Cerebellar cortex (tissue), 1 donor: Measurements from ENCODE around the gene ROBO2.

Experiments used
- DNase-seq: peaks from one replicate; pipeline ENCODE4 v3.0.0-alpha.2; 2015; ENCODE audit warnings: low spot score

ROBO2 gene

DNA sequence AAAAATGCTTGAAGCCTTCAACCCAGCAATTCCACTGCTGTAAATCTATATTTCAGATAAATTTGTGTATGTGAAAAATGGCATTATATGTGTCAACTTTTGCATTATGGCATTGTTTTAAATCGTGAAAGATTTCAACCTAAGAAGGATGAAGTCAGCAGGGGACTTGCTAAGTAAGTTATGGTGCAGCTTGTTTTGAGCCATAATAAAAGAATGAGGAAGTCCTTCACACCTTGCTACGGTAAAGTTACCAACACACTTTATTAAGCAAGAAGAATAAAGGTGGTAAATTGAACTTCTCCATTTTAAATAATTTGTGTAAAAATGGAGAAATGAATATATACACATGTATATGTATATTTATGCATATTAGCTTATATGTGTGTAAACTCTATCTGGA, 371.4 kb downstream of the ROBO2 start:
- DNase-seq = no peak

DNA sequence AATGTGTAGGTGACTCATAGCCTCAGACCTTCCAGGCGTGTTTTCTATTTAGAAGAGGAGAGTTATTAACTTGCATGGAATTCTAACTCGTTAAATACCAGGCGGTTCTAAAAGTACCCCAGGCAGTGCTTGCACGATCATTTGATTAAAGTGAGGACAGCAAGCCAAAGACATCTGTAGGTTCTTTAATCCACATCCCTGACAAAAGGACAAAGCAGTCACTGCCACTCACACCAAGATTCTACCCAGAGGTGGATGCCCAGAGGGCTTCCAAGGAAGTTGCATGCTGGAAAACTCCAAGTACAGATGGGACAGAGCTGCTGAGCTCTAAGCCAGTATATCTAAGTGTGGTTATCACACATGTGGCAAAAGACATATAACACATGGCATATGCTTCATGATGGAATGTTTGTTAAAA, 372.1 kb downstream of the ROBO2 start:
- no peak for DNase-seq

DNA sequence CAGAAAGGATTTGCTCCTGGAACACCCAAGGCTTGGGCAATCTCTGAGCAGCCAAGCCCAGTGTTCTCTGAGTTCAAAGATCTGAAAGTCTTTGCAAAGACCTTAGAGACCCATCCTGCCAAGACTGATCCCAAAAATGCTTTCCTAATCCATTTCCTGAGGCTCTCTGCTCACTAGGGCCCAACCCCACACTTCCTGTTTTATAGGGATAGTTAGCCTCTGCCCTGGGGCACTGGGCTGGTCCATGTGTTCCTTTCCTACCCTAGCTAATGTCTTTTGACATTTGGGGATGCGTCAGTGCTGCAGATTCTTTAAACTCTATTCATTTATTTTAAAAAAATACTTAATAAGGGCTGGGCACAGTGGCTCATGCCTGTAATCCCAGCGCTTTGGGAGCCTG, 372.7 kb downstream of the ROBO2 start:
- DNase-seq = no peak

DNA sequence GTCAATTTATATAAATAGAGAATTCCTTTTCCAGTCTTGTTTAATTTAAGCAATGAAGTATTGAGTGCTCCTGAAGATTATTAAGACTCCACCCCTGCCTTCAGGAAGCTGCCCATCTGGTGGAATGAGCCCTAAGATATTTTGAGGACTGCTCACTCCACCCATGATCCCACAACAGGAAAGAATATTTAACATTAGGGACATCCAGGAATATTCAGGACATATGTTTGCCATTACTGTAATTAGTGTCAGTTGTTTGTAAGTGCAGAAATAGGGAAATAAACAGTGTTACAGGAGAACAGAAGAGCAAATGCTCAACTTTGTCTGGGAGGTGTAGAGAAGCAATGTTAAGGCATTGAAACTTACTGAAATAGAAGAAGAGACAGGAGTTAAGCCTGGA, 375.0 kb downstream of the ROBO2 start:
- no peak for DNase-seq

DNA sequence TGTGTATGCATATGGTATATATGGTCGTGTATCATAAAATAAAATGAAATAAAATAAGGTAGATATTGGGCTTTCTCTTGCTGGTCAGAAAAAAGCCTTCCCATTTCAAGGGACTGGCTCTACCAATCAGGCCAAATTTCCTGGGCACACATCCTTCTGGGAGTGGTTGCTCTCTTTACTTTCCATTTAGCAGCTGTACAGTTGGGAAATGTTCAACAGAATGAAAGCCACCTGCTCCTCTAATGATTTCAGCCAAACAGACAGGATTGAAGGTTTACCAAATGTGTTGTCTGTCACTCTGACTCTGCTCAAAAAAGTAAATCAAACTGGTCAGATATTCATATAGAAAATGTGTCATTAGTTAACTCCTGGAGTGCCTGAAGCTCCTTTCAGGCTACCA, 380.4 kb downstream of the ROBO2 start:
- peak; percentile 48 for DNase-seq

DNA sequence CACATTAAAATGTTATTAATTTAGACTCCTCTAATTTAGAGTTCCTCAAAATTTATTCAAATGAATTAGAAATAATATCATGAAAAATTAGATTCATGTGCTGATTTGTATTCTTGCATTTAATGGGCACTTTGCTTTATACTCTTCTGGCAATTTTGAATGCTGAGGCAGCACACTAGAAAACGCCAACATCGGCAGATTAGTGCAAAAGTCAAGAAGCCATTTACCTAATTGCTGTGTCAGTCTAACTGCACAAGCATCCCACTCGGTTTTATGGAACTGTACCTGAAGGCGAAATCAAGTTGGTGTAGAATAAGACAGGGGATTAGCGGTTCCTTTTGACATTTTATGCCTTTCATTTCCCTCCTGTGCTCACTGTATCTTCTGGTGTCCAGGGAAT, 382.0 kb downstream of the ROBO2 start:
- no peak for DNase-seq

DNA sequence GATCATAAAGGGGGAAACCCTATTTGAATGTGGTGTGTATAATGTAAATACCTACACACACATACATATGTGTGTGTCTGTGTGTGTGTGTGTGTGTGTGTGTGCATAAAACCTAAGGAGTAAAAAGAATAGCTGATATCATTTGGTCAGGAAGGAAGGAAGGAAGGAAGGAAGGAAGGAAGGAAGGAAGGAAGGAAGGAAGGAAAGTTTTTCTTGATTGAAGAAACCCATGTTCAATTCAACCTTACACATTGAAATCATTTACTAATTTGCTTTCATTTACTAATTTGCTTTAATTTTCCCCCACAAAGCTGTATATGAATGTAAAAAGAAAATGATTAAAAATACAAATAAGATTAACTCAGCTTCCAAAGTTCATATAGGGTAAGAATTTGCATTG, 386.6 kb downstream of the ROBO2 start:
- no peak for DNase-seq

DNA sequence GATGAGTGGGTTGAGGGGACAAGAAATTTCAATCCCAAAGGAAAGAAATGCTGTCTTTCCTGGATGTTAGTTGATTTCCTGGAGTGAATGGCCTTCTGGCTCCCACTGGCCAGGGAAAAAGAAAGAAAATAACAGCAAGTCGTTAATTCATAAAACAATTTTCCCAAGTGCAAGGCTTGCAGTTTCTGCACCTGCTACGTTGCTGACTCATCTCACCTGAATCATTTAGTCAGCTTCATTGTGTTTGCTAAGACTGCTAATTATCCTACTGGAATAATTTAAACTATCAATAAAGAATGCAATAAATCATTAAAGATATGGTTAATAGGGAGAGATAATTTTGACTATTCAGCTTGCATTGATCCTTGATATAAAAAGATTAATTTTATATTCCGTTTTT, 387.6 kb downstream of the ROBO2 start:
- no peak for DNase-seq

DNA sequence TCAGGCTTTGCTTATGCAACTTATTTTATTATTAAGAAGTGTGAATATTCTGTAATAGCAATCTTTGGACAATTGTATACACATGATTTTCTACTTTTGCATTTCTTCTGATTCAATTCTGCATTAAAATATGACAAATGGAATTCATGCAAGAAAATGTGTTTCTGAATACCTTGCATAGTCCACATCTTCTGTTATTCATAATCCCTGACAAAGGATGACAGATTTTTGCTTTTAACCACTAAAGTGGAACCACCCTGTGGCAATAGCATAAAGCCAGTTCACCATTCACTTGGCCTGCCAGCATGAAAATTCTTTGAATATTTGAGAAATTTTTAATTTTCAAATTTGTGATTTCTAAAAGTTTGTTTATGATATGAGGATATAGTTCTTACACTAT, 397.0 kb downstream of the ROBO2 start:
- no peak for DNase-seq

DNA sequence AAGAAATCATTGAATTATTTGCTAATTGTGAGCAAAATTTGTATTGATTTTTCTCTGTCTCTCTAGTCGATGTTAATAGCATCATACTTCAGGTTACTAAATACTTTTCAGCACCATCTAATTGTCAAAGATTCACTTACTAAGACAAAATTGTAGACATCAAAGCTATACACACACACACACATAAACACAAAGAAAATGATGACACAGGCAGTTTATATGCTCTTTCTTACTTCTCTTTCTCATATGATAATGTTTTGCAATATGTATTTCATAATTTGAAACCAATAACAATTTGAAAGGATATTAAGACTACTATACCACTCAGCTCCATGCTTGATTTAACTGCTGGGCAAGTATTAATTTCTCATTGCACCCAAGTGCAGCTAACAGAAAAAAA, 406.2 kb downstream of the ROBO2 start:
- no peak for DNase-seq

DNA sequence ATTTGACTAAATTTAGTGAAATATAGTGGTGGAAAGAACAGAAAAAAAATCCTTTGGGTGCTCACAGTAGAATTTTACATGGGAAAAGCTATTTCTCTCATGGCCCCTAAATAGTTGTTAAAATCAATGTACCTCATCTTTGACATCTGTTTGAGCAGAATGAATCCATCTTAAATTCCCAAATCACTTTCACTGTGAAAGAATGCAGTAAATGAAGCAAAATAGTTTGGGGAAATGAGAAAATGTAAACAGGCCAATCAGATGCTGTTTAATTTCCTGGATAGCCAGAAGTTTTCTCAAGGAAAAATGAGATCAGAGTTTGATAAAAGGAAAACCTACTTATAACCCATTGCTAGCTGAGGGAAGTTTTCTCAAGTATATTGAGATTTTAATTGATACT, 406.9 kb downstream of the ROBO2 start:
- no peak for DNase-seq

DNA sequence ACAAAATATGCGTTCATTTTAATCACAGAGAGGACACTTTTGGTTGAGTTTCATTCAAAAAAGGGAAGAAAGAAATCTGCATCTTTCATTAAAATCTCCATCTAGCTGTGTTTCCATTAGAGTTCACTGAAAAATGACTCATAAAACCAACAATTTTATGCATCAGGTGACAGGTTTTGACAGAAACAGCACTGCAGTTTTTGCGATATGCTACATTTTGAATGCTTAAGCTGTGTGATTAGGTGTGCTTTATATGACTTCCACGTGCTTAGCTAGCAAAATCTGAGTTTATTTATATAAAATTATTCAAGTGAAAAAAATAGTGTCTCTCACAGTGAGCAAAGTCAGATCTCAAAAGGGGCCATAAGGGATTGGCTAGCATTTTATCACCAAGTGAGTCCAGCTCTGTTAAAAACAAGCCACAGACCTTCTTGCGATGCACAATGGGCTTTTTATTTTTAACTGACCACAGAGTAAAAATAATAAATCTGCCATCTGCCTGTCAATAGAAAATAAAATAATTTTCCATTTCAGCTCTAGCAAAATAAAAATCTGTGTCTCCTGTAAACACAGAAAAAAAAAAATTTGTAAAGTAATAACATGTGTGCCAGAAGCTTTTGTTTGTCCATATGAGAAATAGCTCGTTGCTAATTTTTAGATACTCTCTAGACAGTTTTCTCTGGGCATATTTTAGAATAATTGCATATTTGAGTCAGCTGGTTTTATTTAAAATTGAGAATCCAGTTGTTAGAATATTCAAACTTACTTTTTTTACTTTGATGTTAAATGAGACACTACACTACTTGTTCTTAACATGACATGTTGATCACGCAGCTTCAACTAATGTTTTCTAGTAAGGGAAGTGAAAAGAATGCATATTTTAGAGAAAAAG, 409.8 kb downstream of the ROBO2 start:
- peak; percentile 28 for DNase-seq

DNA sequence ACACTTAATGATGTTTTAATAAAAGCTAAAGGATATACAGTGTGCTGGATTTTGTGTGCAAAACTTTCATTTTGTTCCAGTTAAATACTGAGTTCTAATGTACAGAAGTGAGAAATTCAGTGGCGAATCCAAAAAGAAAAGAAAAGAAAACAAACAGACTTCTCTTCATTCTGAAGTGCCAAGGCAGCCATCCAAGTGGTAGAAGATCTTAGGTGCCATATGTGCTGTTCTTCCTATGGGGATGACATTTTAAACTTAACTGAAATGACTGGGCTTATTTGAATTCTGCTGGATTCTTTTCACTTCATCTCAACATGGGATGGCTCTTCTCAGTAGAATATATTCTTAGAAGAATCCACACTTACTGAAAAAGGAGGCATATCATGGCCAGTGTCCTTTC, 416.5 kb downstream of the ROBO2 start:
- no peak for DNase-seq

DNA sequence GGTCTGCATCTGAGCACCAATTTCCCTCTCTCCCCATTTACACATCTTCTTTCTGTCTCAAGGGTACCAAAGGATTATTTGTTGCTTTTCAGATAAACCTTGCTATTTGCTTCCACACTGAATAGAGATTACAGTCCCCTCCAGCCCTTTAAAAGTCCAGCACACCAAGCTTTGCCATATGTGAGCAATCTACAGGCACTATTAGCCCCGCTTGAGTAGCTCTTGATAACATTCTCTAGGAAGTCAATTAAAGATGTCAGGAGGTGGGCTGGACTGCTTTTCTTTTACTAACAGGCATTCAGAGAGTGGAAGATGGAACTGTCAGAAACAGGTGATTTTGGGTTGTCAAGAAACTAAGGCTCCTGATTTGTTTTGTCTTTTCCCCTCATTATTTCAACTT, 417.0 kb downstream of the ROBO2 start:
- DNase-seq = peak; percentile 41

DNA sequence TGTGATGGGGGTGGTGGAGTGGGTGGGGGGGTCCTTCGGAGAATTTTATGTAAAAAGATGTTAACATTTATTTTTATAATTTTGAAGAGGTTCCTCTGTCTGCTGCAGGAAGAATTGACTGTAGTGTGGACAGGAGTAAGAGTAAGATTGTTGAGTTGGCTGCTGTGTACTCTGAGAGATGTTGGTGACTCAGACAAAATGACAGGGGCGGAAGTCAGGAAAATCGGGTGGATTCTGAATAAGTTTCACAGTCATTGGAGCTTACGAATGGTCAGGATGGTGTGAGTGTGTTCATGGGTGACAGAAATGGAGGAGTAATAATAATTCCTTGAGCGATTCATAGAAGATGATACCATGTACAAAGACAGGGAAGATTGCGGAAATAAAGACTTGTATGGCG, 420.0 kb downstream of the ROBO2 start:
- no peak for DNase-seq

DNA sequence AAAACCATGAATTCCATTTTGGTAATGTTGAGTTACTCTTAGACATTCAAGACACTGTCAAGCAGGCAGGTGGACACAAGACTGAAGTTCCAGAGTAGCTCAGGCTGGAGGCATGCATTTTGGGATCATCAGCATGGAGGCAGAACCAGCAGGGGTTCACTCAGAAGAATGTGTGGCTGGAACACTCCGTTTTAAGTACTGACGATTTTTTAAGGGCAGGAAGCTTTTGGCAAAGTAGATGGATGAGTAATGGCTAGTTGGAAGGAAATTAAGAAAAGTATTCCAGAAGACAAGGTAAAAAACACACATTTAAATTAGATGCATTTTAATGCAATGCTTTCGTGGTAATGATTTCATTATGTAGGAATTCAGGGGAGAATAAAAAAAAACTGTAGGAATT, 420.4 kb downstream of the ROBO2 start:
- no peak for DNase-seq

DNA sequence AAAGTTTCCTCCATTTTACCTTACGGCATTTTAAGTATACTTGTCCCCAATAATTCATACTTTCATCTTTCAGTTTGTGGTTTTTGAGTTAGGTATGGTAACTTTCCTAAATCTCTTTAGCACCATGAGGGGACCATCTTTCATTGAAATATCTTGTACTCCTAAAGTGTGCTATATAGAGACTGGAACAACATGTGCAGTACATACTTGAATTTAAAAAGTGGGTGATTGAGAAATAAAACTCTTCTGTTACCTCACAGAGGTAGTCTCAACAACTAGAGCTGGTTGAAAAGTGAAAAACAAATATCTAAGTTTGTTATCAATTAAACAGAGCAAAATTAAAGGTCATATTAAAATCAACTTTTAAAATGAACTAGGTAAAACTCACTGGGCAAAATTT, 423.1 kb downstream of the ROBO2 start:
- DNase-seq = no peak

DNA sequence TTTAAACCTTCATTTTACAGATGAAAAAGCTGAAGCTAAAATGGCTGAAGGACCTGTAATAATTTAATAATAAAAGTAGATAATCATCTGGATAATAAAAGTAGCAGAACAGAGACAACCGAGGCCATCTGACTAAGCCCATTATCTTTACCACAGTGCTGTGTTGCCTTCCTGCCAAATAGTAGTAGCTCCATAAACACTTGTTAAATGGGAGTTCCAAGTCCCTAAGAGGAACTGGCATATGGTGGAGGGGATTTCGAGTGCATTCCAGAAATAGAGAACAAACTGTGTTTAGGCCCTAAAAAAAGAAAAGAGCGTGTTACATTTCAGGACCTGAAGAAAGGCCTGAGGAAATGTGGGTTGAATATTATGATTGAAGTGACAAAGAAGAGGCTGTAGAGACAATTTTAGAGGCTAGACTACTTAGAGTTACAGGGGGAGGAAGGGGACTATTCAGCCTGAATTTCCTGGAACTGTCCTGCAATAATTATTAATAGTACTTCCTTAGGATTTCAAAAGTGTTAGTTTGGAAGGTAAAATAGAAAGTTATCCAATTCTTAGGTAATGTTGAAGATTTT, 424.3 kb downstream of the ROBO2 start:
- peak; percentile 68 for DNase-seq

DNA sequence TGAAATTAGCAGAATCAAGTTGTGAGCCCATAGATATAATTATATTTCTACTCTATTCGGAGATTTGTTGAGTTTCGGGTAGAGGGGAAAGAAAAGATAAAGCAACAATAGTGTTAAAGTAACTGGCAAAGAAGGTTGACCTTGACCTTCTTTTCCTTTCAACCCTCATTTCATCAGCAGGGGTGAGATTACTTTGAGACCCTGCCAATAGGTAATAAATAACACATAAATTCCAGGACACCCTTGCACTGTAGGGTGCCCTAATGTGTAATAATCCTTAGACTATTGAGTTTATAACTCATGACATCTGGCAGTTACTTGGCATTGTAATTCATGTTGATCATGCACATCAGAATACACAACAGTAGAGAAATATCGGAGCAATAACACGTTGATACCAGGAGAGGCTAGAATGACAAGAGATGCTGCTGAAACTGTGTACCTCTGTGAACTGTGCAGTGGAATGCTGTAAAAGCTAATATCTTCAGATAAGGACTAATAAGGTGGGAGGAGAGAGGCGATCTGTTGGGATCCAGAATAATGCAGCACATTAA, 426.7 kb downstream of the ROBO2 start:
- DNase-seq = no peak

DNA sequence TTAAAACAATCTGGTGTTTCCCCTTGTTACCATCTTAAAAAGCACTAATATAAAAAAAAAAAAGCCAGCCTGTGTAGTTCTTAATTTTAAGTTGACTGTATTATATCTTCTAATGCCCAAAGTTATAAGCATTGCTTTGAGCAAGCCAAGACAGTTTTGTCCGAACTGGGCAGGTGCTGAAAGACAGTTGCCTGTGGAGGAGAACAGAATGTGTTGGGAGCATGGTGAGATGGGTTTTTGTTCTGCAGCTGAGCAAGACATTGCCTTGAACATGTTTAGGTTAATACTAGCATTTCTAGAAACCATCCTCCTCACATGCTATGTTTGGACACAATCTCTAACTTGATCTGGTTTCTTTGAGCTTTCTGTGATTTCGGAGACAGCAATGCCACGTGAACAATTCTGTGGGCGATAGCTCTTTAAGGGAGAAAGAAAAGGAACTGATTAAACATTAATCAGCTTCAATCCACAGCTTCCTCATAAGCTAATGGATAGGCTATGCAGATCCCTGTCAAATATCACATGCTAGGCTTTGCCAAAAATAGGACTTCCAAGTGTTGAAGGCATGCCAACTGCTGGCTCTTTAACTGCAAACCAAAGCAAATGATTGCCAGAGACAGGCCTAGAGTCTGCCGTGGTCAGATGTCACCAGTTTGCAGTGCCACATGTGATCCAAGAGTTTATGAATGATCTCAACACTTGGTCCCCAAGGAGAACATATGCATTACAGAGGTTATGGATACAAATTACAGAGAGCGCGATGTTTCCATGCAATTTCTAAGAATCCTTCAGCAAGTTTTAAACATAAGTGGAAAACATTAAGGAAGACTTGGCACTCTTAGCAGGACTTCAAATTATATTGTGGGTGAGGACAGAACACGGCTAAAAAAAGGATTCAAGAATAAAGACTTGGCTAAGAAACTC, 428.1 kb downstream of the ROBO2 start:
- DNase-seq = peak; percentile 85

DNA sequence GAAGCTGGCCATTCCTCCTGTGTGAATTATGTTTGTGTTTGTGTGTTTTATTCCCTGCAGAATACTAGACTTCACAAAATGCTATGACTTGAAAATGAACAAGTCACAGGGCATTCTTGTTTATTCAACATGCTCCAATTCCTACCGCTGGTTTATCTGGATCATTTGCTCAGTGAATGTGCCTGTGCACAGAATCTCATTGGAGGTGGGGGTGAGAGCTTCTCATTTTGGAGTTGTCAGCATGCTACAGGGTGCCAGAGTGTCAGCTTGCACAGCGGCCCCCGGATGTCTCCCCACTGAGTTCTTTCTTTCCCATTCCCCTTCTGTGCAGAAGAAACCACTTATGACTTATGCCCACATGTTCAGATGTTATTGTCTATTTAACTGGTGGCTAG, 428.7 kb downstream of the ROBO2 start:
- DNase-seq = no peak

DNA sequence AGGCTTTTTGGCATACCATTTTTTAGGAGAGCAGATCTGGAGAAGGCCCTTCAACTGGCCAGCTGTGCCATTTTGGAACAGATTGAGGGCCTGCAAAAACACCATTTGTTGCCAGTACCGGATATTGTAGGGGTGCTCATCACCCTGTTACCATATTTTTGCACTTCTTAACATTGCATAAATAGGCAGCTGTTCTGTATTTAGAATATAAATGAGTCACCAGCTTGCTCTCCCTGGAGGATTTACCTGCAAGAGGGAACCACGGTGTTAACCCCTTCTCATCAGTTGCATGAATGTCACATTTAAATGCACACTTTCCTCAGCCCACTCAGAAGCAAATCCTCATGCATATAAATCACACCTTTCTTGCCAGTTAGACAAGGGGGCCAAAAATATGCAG, 435.6 kb downstream of the ROBO2 start:
- DNase-seq = peak; percentile 28
